Ishikawa (cell line): ENCODE measurements around the gene MED13L.

Experiments used
- CREB1 ChIP-seq: IDR thresholded peaks from 2 replicates; pipeline ENCODE4 v1.6.1; 2012; ENCODE audit warnings: low read depth
- EP300 ChIP-seq: IDR thresholded peaks from 2 replicates; pipeline ENCODE4 v1.6.1; 2012; ENCODE audit warnings: borderline replicate concordance
- FOXM1 ChIP-seq: IDR thresholded peaks from 2 replicates; pipeline ENCODE4 v1.6.1; 2012; ENCODE audit warnings: low read depth, borderline replicate concordance
- MAX ChIP-seq: IDR thresholded peaks from 2 replicates; pipeline ENCODE4 v1.6.1; 2012
- RAD21 ChIP-seq: IDR thresholded peaks from 2 replicates; pipeline ENCODE4 v1.6.1; 2012; ENCODE audit warnings: low read depth
- USF1 ChIP-seq: IDR thresholded peaks from 2 replicates; pipeline ENCODE4 v1.6.1; 2012
- YY1 ChIP-seq: IDR thresholded peaks from 2 replicates; pipeline ENCODE4 v1.6.1; 2012; ENCODE audit warnings: low read depth
- ZBTB7A ChIP-seq: IDR thresholded peaks from 2 replicates; pipeline ENCODE4 v1.6.1; 2012; ENCODE audit warnings: low read depth

GRCh38 chr12:116046039-116046438, 231.5 kb downstream of the MED13L start:
- TF ChIP-seq YY1, result no peak
- TF ChIP-seq CREB1, result no peak
- TF ChIP-seq FOXM1, result no peak
- no peak for TF ChIP-seq ZBTB7A
- no peak for TF ChIP-seq USF1
- no peak for TF ChIP-seq EP300
- no peak for TF ChIP-seq RAD21
- no peak for TF ChIP-seq MAX
